Right atrium auricular region (tissue), 2 donors: ENCODE data around the gene NT5M. TPM values are rescaled to one million over a fixed set of nuclear protein-coding genes. Genes with fewer than 3 reads are reported as not detected.

ENCODE experiments used
- DNase-seq: peaks from one replicate; pipeline ENCODE4 v3.0.0-alpha.2; 2019; ENCODE audit warnings: low spot score
- H3K27ac ChIP-seq, 2 donors: fragments of 200-600 bp; sonication (generic); 1 replicate in 1 of 2; 2 replicates in 1 of 2; pipeline ENCODE4 v1.5.1; 2016 to 2019
- H3K27me3 ChIP-seq, 2 donors: fragments of 200-600 bp; sonication (generic); one replicate each; pipeline versions ENCODE4 v1.5.1 to v1.6.0; 2017 to 2019
- H3K36me3 ChIP-seq: fragments of 200-600 bp; sonication (generic); one replicate; pipeline ENCODE4 v1.5.1; 2016
- H3K4me1 ChIP-seq, 2 donors: fragments of 200-600 bp; sonication (generic); one replicate each; pipeline versions ENCODE4 v1.5.1 to v1.6.0; 2017 to 2019
- H3K4me3 ChIP-seq, 2 donors: fragments of 200-600 bp; sonication (generic); 1 replicate in 1 of 2; 2 replicates in 1 of 2; pipeline ENCODE4 v1.5.1; 2017 to 2019; ENCODE audit warnings: mild to moderate bottlenecking in 1 of 2, moderate library complexity in 1 of 2
- H3K9me3 ChIP-seq, 2 donors: fragments of 200-600 bp; sonication (generic); one replicate each; pipeline ENCODE4 v1.5.1; 2019
- total RNA-seq, 2 donors: library from RNA; depleted of rRNA; stranded (reverse); fragments of >200 nt; gene quantifications; one replicate each; pipeline ENCODE4 v1.1.0, GENCODE V29; 2016
- TF ChIP-seq, protein P1 (sequence below), 2 donors: fragments of 200-600 bp; sonication (generic); IDR thresholded peaks; one replicate each; pipeline ENCODE4 v1.5.1; 2019; ENCODE audit warnings: antibody characterized with exemption in 2 of 2

The NT5M gene
- total RNA-seq, 2 donors from 2014 or later: 4.3 to 6.7 TPM

GRCh38 chr17:17325228-17325627 is 22.1 kb downstream of the NT5M start:
- Histone ChIP-seq H3K4me3 (no peak overlapping the region), H3K36me3 (no peaks in the 10 kb centered on the region), H3K27me3 (no peaks in the 10 kb centered on the region), H3K9me3 (no peaks in the 10 kb centered on the region), H3K27ac (no peak overlapping the region), H3K4me1 (no peaks in the 10 kb centered on the region)
- TF ChIP-seq, protein P1, sequence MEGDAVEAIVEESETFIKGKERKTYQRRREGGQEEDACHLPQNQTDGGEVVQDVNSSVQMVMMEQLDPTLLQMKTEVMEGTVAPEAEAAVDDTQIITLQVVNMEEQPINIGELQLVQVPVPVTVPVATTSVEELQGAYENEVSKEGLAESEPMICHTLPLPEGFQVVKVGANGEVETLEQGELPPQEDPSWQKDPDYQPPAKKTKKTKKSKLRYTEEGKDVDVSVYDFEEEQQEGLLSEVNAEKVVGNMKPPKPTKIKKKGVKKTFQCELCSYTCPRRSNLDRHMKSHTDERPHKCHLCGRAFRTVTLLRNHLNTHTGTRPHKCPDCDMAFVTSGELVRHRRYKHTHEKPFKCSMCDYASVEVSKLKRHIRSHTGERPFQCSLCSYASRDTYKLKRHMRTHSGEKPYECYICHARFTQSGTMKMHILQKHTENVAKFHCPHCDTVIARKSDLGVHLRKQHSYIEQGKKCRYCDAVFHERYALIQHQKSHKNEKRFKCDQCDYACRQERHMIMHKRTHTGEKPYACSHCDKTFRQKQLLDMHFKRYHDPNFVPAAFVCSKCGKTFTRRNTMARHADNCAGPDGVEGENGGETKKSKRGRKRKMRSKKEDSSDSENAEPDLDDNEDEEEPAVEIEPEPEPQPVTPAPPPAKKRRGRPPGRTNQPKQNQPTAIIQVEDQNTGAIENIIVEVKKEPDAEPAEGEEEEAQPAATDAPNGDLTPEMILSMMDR (IDR thresholded peaks at IDR 0.05): no peak
- DNase-seq: no peak

- H3K9me3 ChIP-seq: no peaks in the 10 kb centered on the region
- no peak overlapping the region for H3K27ac ChIP-seq
- no peak for DNase-seq
- H3K27me3 ChIP-seq: no peaks in the 10 kb centered on the region
- H3K4me1 ChIP-seq: no peaks in the 10 kb centered on the region
- no peak overlapping the region for H3K4me3 ChIP-seq
- TF ChIP-seq, protein P1 (IDR thresholded peaks at IDR 0.05): no peak
- H3K36me3 ChIP-seq: no peaks in the 10 kb centered on the region
Measured at GRCh38 chr17:17325816-17326215, 22.6 kb downstream of the NT5M start.

DNA sequence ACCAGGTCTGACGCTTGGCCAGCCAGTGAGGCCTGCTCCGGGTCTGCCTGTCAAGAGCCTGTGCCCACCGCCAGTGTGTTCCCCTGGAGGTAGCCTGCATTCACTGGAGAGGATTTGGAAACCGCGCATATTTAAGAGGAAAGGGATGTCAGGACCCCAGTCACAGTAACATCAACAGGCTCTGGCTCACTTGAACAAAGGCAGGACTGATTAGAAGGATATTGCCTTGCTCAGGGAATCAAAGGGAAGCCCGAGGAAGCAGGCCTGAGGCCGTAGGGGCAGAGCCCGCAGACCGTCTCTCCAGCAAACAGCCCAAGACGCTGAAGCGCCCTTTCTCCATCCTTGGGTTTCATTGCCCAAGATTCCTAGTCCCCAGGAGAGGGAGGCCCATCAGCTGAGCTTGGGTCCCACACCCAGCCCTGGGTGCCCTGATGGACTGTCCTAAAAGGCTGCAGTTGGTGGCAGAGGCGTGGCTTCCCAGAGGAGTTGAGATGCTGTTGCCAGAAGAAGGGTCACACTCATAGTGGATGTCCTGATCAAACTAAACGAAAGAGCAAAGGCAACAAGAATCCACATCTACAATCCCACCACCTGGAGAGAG is 23.2 kb downstream of the NT5M start:
- Histone ChIP-seq H3K27me3 (no peaks in the 10 kb centered on the region), H3K36me3 (no peaks in the 10 kb centered on the region)
- TF ChIP-seq, protein P1 (IDR thresholded peaks at IDR 0.05): no peak

DNA sequence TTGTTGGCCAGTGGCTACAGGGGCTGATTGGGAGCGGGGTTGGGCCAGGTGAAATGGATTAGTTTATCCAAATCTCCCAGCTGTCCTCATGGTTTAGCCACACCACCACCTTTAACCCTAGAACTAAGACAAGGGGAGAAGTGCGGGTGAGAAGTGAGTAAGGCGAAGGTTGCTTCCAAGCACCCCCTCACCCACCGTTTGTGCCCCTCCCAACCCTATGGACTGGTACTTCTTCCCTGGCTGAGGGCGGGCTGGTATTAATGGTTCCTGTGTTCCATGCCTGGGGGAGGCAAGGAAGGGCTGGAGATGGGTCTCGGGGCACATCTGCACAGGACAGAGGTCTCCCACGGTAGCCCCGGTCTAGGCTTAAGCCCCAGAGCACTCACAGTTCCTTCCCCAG is 25.1 kb downstream of the NT5M start:
- TF ChIP-seq, protein P1 (IDR thresholded peaks at IDR 0.05): no peak
- H3K4me3 ChIP-seq: no peak overlapping the region
- no peaks in the 10 kb centered on the region for H3K27me3 ChIP-seq
- no peaks in the 10 kb centered on the region for H3K4me1 ChIP-seq
- no peak for DNase-seq
- no peaks in the 10 kb centered on the region for H3K36me3 ChIP-seq
- H3K9me3 ChIP-seq: no peaks in the 10 kb centered on the region
- H3K27ac ChIP-seq: no peak overlapping the region

More for the DNA sequence above, 23.2 kb downstream of the NT5M start:
- DNase-seq: no peak
- Histone ChIP-seq H3K27ac (no peak overlapping the region), H3K9me3 (no peaks in the 10 kb centered on the region), H3K4me3 (no peak overlapping the region), H3K4me1 (no peaks in the 10 kb centered on the region)

DNA sequence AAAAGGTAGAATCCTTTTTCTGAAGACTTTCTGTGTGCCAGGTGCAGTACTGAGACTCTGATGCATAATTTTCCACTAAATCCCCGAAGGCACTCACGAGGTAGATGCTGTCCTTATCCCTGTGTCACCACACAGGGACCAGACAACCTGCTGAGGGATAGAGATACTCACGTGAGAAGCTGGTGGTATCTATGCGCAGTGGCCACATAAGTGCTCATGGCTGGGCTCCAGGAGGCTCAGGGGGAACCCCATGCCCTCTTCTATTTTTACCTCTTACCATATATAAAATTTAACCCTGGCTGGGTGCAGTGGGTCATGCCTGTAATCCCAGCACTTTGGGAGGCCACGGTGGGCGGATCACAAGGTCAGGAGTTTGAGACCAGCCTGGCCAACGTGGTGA is 38.3 kb downstream of the NT5M start:
- TF ChIP-seq, protein P1 (IDR thresholded peaks at IDR 0.05): no peak
- Histone ChIP-seq H3K4me1 (no peaks in the 10 kb centered on the region), H3K27me3 (no peaks in the 10 kb centered on the region), H3K9me3 (no peaks in the 10 kb centered on the region), H3K36me3 (no peaks in the 10 kb centered on the region), H3K4me3 (no peak overlapping the region), H3K27ac (no peak overlapping the region)
- no peak for DNase-seq
